Measurements from ENCODE around the gene MACROD2. TPM values are rescaled to one million over a fixed set of nuclear protein-coding genes. Genes with fewer than 3 reads are reported as not detected.
A peak's percentile ranks its signal among the peaks of the same experiment; 100 is the strongest.
"Not testable (repeated sequence)": the region's sequence is repeated elsewhere in the genome, so short reads cannot be mapped to it uniquely, and the experiment has no call there.

The MACROD2 gene
- total RNA-seq, 2 donors from 2014 or later, result 8.0 to 19.4 TPM

DNA sequence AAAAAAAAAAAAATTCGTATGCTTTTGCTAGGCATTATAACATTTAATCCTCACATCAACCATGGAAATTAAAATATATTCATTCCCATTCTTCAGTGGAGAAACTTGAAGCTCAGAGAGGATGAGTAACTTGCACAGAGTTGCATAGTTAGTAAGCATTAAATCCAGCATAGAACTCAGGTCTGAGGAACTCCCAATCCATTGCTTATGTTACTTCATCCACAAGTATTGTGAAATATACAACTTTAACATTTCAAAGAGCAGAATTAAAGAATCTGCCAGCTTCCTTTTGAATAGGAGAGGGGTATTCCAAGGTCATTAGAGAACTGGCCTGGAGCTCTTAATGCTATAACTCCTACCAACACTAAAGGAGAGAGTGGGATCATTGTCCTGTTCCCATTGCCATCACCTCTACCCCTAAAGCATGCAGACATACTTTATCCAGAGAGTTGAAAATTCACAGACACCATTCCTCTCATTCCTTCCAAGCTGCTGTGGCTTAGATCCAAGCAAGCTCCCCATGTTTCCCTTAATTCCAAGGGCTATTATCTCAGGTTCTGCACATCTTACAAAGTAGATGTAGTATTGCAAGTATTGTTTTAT, 250.2 kb downstream of the MACROD2 start:
- intact Hi-C loops (cut with DNase I), result no loop called here
- Histone ChIP-seq H3K27me3 (replicated peaks; ENCODE audit: insufficient read depth) (no peaks in the 10 kb centered on the region), H3K36me3 (no peaks in the 10 kb centered on the region), H3K9me3 (no peaks in the 10 kb centered on the region), H3K4me3 (no peak overlapping the region), H3K27ac (no peak overlapping the region), H3K4me1 (replicated peaks) (no peaks in the 10 kb centered on the region)
- TF ChIP-seq, protein P1, sequence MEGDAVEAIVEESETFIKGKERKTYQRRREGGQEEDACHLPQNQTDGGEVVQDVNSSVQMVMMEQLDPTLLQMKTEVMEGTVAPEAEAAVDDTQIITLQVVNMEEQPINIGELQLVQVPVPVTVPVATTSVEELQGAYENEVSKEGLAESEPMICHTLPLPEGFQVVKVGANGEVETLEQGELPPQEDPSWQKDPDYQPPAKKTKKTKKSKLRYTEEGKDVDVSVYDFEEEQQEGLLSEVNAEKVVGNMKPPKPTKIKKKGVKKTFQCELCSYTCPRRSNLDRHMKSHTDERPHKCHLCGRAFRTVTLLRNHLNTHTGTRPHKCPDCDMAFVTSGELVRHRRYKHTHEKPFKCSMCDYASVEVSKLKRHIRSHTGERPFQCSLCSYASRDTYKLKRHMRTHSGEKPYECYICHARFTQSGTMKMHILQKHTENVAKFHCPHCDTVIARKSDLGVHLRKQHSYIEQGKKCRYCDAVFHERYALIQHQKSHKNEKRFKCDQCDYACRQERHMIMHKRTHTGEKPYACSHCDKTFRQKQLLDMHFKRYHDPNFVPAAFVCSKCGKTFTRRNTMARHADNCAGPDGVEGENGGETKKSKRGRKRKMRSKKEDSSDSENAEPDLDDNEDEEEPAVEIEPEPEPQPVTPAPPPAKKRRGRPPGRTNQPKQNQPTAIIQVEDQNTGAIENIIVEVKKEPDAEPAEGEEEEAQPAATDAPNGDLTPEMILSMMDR (IDR thresholded peaks at IDR 0.05), result no peak
- no peak for TF ChIP-seq POLR2AphosphoS5 (IDR thresholded peaks at IDR 0.05)
- DNase-seq (ENCODE audit: low spot score), result no peak
- WGBS, result 83% methylated on average over 1 of the region's 1 CpG

DNA sequence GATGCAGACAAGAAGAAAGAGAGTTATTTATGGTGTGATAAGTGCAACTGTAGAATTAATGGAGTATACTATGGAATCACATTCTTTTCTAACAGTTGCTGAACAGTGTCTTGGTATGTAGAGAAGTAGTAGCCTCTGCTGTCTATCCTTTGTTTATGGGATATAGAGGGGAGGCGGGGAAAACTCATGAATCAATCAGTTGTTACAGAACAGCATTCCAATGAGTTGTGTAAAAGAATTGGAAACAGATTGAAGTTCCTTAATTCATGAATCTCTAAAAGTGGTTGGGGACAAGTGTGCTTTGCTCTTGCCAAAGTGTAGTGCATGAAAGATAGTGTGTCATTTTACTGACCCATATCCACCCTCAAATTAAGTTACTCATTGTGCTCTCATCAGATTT, 264.4 kb downstream of the MACROD2 start:
- DNase-seq (ENCODE audit: low spot score), result no peak
- 70% methylated on average over 1 of the region's 1 CpG for WGBS
- intact Hi-C loops (cut with DNase I), result no loop called here
- H3K27ac ChIP-seq, result no peak overlapping the region
- no peak overlapping the region for H3K4me3 ChIP-seq
- H3K4me1 ChIP-seq (replicated peaks), result no peaks in the 10 kb centered on the region
- TF ChIP-seq, protein P1 (IDR thresholded peaks at IDR 0.05), result no peak
- TF ChIP-seq POLR2A (IDR thresholded peaks at IDR 0.05) (no peak), POLR2AphosphoS5 (IDR thresholded peaks at IDR 0.05) (no peak)
- no peaks in the 10 kb centered on the region for H3K36me3 ChIP-seq
- no peaks in the 10 kb centered on the region for H3K27me3 ChIP-seq (replicated peaks; ENCODE audit: insufficient read depth)
- no peaks in the 10 kb centered on the region for H3K9me3 ChIP-seq

DNA sequence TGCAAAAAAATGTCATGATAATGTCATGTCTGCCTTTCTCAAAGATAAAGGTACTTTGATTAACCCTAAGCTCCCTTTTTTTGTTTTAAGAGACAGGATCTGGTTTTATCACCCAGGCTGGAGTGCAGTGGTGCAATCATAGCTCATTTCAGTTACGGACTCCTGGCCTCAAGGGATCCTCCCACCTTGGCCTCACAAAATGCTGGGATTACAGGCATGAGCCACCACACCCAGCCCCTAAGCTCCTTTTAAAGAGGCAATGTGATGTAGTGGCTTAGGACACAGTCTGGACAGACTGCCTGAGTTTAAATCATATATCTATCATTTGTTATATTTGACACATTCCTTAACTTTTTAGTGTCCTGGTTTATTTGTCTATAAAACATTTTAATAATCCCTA, 265.1 kb downstream of the MACROD2 start:
- DNase-seq (ENCODE audit: low spot score), result no peak
- Histone ChIP-seq H3K27me3 (replicated peaks; ENCODE audit: insufficient read depth) (no peaks in the 10 kb centered on the region), H3K4me3 (no peak overlapping the region), H3K36me3 (no peaks in the 10 kb centered on the region), H3K9me3 (no peaks in the 10 kb centered on the region), H3K27ac (no peak overlapping the region), H3K4me1 (replicated peaks) (no peaks in the 10 kb centered on the region)
- 95% methylated on average over 1 of the region's 1 CpG for WGBS
- TF ChIP-seq POLR2A (IDR thresholded peaks at IDR 0.05), result no peak
- TF ChIP-seq POLR2AphosphoS5 (IDR thresholded peaks at IDR 0.05), result no peak
- TF ChIP-seq, protein P1 (IDR thresholded peaks at IDR 0.05), result no peak
- intact Hi-C loops (cut with DNase I), result no loop called here

DNA sequence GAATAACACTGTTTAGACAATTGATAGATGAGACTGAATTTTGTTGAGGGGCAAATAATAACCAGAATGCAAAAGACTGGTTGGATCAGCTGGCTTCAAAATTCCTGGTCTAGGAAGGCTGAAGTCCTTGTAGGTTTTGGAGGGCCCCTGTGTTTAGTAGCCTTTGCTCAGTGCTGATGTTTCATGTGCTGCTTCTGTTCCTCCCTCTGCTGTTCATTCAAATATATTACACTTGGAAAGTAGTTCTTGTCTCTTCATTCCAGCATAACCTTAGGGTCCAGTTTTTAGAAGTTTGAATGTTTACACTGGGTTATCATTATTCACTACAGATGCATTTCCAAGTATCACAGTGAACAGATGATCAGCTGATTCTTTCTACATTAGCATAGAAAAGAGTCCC, 269.6 kb downstream of the MACROD2 start:
- Histone ChIP-seq H3K4me1 (replicated peaks) (no peaks in the 10 kb centered on the region), H3K9me3 (no peaks in the 10 kb centered on the region), H3K27ac (no peak overlapping the region), H3K4me3 (no peak overlapping the region), H3K36me3 (no peaks in the 10 kb centered on the region), H3K27me3 (replicated peaks; ENCODE audit: insufficient read depth) (no peaks in the 10 kb centered on the region)
- no peak for TF ChIP-seq POLR2AphosphoS5 (IDR thresholded peaks at IDR 0.05)
- TF ChIP-seq, protein P1 (IDR thresholded peaks at IDR 0.05), result peak in 3 of 4 experiments; percentile 25 to 31 (median 29)
- intact Hi-C loops (cut with DNase I), result no loop called here
- DNase-seq (ENCODE audit: low spot score), result no peak

DNA sequence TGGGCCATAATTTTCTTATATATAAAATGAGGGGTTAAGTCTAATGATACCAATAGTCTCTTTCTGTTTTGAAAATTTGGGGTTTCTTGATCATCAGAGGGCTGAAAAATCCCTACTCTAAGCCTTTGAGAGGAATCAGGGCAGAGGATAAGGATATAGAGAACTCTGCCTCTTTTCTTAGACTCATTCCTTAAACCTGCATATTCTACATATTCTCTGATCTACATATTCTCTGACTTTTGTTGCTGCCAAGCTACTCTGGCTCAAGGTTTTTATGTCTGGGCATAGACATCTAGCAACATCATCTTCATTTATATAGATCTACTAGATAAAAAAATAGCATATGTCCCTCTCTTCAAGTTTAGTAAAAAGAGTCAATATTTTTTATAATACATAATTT, 270.9 kb downstream of the MACROD2 start:
- Histone ChIP-seq H3K9me3 (no peaks in the 10 kb centered on the region), H3K27me3 (replicated peaks; ENCODE audit: insufficient read depth) (no peaks in the 10 kb centered on the region), H3K4me3 (no peak overlapping the region), H3K36me3 (no peaks in the 10 kb centered on the region), H3K4me1 (replicated peaks) (no peaks in the 10 kb centered on the region), H3K27ac (no peak overlapping the region)
- intact Hi-C loops (cut with DNase I), result no loop called here
- TF ChIP-seq POLR2AphosphoS5 (IDR thresholded peaks at IDR 0.05) (no peak), POLR2A (IDR thresholded peaks at IDR 0.05) (no peak)
- TF ChIP-seq, protein P1 (IDR thresholded peaks at IDR 0.05), result no peak
- no peak for DNase-seq (ENCODE audit: low spot score)

DNA sequence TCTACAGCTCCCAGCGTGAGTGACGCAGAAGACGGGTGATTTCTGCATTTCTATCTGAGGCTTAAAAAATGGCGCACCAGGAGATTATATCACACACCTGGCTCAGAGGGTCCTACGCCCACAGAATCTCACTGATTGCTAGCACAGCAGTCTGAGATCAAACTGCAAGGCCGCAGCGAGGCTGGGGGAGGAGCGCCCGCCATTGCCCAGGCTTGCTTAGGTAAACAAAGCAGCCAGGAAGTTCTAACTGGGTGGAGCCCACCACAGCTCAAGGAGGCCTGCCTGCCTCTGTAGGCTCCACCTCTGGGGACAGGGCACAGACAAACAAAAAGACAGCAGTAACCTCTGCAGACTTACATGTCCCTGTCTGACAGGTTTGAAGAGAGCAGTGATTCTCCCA, 275.4 kb downstream of the MACROD2 start:
- H3K4me3 ChIP-seq; H3K27me3 ChIP-seq (replicated peaks; ENCODE audit: insufficient read depth); H3K4me1 ChIP-seq (replicated peaks); H3K27ac ChIP-seq; DNase-seq (ENCODE audit: low spot score); H3K36me3 ChIP-seq; H3K9me3 ChIP-seq; intact Hi-C loops (cut with DNase I): not testable (repeated sequence)
- WGBS, result 95% methylated on average over 9 of the region's 9 CpGs
